Esophagus muscularis mucosa (tissue), 4 donors: ENCODE results near the gene IFT81. TPM values are rescaled to one million over a fixed set of nuclear protein-coding genes. Genes with fewer than 3 reads are reported as not detected.

ENCODE experiments used
- DNase-seq: peaks from one replicate; pipeline ENCODE4 v3.0.0-alpha.2; 2017; ENCODE audit errors: extremely low spot score
- H3K27ac ChIP-seq, 4 donors: fragments of 200-600 bp; sonication (generic); replicated peaks in 1 of 4; 1 replicate in 3 of 4; 2 replicates in 1 of 4; pipeline ENCODE4 v1.5.1; 2016 to 2019; ENCODE audit warnings: mild to moderate bottlenecking in 1 of 4
- H3K27me3 ChIP-seq, 4 donors: fragments of 200-600 bp; sonication (generic); one replicate each; pipeline versions ENCODE4 v1.5.1 to v1.6.0; 2016 to 2019
- H3K36me3 ChIP-seq, 4 donors: fragments of 200-600 bp; sonication (generic); one replicate each; pipeline ENCODE4 v1.5.1; 2016 to 2019
- H3K4me1 ChIP-seq, 4 donors: fragments of 200-600 bp; sonication (generic); one replicate each; pipeline ENCODE4 v1.5.1; 2016 to 2019
- H3K4me3 ChIP-seq, 4 donors: fragments of 200-600 bp; sonication (generic); 1 replicate in 2 of 4; 2 replicates in 2 of 4; pipeline ENCODE4 v1.5.1; 2016 to 2019; ENCODE audit warnings: mild to moderate bottlenecking in 4 of 4, moderate library complexity in 1 of 4
- H3K9me3 ChIP-seq, 4 donors: fragments of 200-600 bp; sonication (generic); 1 replicate in 3 of 4; 2 replicates in 1 of 4; pipeline ENCODE4 v1.5.1; 2016 to 2019
- CTCF ChIP-seq, 3 experiments: fragments of 200-600 bp in 2 of 3; fragments of 450-650 bp in 1 of 3; sonication (generic) in 2 of 3; IDR thresholded peaks; one replicate each; pipeline ENCODE4 v1.5.1; 2017 to 2019; ENCODE audit warnings: antibody characterized with exemption in 3 of 3, mild to moderate bottlenecking in 2 of 3, moderate library complexity in 1 of 3
- EP300 ChIP-seq: sonication (generic); formaldehyde crosslinking; IDR thresholded peaks from one replicate; pipeline ENCODE4 v1.6.1; 2017; ENCODE audit warnings: antibody characterized with exemption
- POLR2A ChIP-seq: fragments of 450-650 bp; IDR thresholded peaks from one replicate; pipeline ENCODE4 v1.6.1; 2017; ENCODE audit warnings: antibody characterized with exemption, moderate library complexity, mild to moderate bottlenecking, low read depth
- POLR2AphosphoS5 ChIP-seq, 2 donors: sonication (generic); formaldehyde crosslinking; IDR thresholded peaks; one replicate each; pipeline ENCODE4 v1.6.1; 2017; ENCODE audit warnings: antibody characterized with exemption in 2 of 2
- WGBS: methylation state at CpG from one replicate; pipeline ENCODE4 v1.1.5; 2018; 5-methylcytosine and 5-hydroxymethylcytosine counted together
- intact Hi-C: fragments of 100-400 bp; cut with DNase I; formaldehyde crosslinking; loops from one replicate; pipeline ENCODE4 v1.15.1; 2023
- total RNA-seq, 4 donors: library from RNA; depleted of rRNA; stranded (reverse); fragments of >200 nt; gene quantifications; one replicate each; pipeline versions ENCODE4 v1.1.0 to v1.2.1, GENCODE V29; 2016

IFT81 gene
- total RNA-seq, 4 donors from 2014 or later, result 15.1 to 27.4 (median 15.9) TPM

GRCh38 chr12:110233212-110233903, 109.2 kb downstream of the IFT81 start:
- DNase-seq, result no peak
- intact Hi-C loops, result no loop called here

GRCh38 chr12:110234331-110234751, 110.2 kb downstream of the IFT81 start:
- Histone ChIP-seq H3K9me3 (no peaks in the 10 kb centered on the region), H3K27ac (peak overlapping the region in 3 of 4 donors; percentile 10 to 18 (median 11)), H3K4me3 (no peak overlapping the region), H3K27me3 (no peaks in the 10 kb centered on the region), H3K36me3 (no peaks in the 10 kb centered on the region), H3K4me1 (peaks cover 13 to 34% (median 20%) of the 10 kb centered on the region in 4 donors)
- intact Hi-C loops, result no loop called here
- no peak for TF ChIP-seq POLR2A
- TF ChIP-seq CTCF (IDR thresholded peaks at IDR 0.05), result no peak
- TF ChIP-seq POLR2AphosphoS5 (IDR thresholded peaks at IDR 0.05), result no peak
- TF ChIP-seq EP300, result no peak
- DNase-seq, result no peak
- WGBS, result 42% methylated on average over 2 of the region's 2 CpGs

More at GRCh38 chr12:110233212-110233903, 109.2 kb downstream of the IFT81 start:
- no peak for TF ChIP-seq POLR2AphosphoS5 (IDR thresholded peaks at IDR 0.05)
- no peaks in the 10 kb centered on the region for H3K27me3 ChIP-seq
- no peak overlapping the region for H3K4me3 ChIP-seq
- H3K27ac ChIP-seq, result peak overlapping the region in 2 of 4 donors; percentile 22 to 31
- H3K36me3 ChIP-seq, result no peaks in the 10 kb centered on the region
- peaks cover 13 to 34% (median 20%) of the 10 kb centered on the region in 4 donors for H3K4me1 ChIP-seq
- 72% methylated on average over 6 of the region's 6 CpGs for WGBS
- no peaks in the 10 kb centered on the region for H3K9me3 ChIP-seq

GRCh38 chr12:110234755-110235154, 110.6 kb downstream of the IFT81 start:
- TF ChIP-seq POLR2A (no peak), EP300 (no peak), POLR2AphosphoS5 (IDR thresholded peaks at IDR 0.05) (no peak), CTCF (IDR thresholded peaks at IDR 0.05) (no peak)
- Histone ChIP-seq H3K27me3 (no peaks in the 10 kb centered on the region), H3K36me3 (no peaks in the 10 kb centered on the region), H3K27ac (peak overlapping the region; percentile 10 to 18 (median 13)), H3K9me3 (no peaks in the 10 kb centered on the region), H3K4me1 (peaks cover 13 to 34% (median 20%) of the 10 kb centered on the region in 4 donors), H3K4me3 (no peak overlapping the region)
- DNase-seq, result no peak
- 25% methylated on average over 3 of the region's 3 CpGs for WGBS
- intact Hi-C loops, result no loop called here

GRCh38 chr12:110235383-110235782, 111.2 kb downstream of the IFT81 start:
- H3K27ac ChIP-seq, result peak overlapping the region in 1 of 4 donors; percentile 15
- WGBS, result 68% methylated on average over 1 of the region's 1 CpG
- no peak for TF ChIP-seq CTCF (IDR thresholded peaks at IDR 0.05)
- no peak for TF ChIP-seq EP300
- no peak for TF ChIP-seq POLR2AphosphoS5 (IDR thresholded peaks at IDR 0.05)
- TF ChIP-seq POLR2A, result no peak
- no peaks in the 10 kb centered on the region for H3K36me3 ChIP-seq
- peaks cover 13 to 34% (median 20%) of the 10 kb centered on the region in 4 donors for H3K4me1 ChIP-seq
- no peak overlapping the region for H3K4me3 ChIP-seq
- intact Hi-C loops, result no loop called here
- H3K9me3 ChIP-seq, result no peaks in the 10 kb centered on the region
- no peak for DNase-seq
- H3K27me3 ChIP-seq, result no peaks in the 10 kb centered on the region

GRCh38 chr12:110243227-110243626, 119.1 kb downstream of the IFT81 start:
- Histone ChIP-seq H3K4me3 (no peak overlapping the region), H3K4me1 (peaks cover 22 to 32% (median 26%) of the 10 kb centered on the region in 4 donors), H3K27ac (no peak overlapping the region), H3K9me3 (no peaks in the 10 kb centered on the region), H3K27me3 (no peaks in the 10 kb centered on the region), H3K36me3 (peaks cover 0 to 18% (median 0%) of the 10 kb centered on the region in 4 donors)
- DNase-seq, result no peak
- 91% methylated on average over 5 of the region's 5 CpGs for WGBS
- TF ChIP-seq POLR2A (no peak), CTCF (IDR thresholded peaks at IDR 0.05) (no peak), POLR2AphosphoS5 (IDR thresholded peaks at IDR 0.05) (no peak), EP300 (no peak)
- intact Hi-C loops, result no loop called here
